Measurements from ENCODE around the gene QDPR. TPM values are rescaled to one million over a fixed set of nuclear protein-coding genes. Genes with fewer than 3 reads are reported as not detected.

Gene QDPR
- total RNA-seq, result 10 to 100 TPM in 1 of 2 donors, 1 to 10 TPM in 1; 7.3 to 13.8 TPM

DNA sequence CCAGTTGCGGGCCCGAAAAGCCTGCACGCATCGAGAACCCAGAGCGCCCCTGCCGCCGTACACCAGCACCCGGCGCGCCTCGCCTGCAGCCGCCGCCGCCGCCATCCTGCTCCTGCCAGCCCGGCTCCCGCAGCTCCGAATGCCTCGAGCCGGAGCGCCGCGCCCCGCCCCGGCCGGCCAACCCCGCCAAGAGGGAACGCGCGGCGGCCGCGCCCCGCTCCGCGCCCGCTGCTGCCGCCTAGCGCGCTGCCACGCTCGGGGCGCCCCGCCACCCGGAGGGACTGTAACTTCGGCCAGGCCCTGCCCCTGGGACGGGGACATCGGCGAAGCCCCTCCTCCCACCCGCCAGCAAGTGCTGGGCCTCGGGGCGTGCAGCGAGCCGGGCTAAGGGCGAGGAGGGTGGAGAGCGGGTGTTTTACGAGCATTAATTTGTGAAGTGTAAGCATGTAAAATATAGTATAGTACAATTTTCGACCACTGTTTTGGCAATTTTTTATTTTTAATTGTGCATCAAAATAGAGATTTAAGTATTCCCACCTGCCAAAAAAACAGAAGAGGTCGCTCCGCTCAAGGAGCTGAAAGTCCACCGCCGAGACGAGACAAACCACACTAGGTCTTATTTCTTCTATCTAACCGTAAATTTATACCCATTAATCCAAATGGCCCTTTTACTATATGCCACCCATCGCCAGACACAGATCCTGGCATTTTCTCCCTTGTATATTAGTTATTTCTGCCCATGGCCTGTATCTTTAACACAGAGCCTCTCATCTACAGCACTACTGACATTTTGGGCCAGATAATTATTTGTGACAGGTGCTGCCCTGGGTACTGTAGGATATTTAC, at the start of gene QDPR:
Gene QDPR (minus strand): TSS at position 141 of the 846 bp plus-strand sequence. CDS start 36 bp downstream, at position 105.
- intact Hi-C loops (cut with DNase I), result no loop called here
- 1 to 7% methylated on average over 11 to 63 of the region's 65 CpGs for WGBS, 2 donors
- no peaks in the 10 kb centered on the region for H3K27me3 ChIP-seq
- no peaks in the 10 kb centered on the region for H3K9me3 ChIP-seq
- TF ChIP-seq, protein P1, sequence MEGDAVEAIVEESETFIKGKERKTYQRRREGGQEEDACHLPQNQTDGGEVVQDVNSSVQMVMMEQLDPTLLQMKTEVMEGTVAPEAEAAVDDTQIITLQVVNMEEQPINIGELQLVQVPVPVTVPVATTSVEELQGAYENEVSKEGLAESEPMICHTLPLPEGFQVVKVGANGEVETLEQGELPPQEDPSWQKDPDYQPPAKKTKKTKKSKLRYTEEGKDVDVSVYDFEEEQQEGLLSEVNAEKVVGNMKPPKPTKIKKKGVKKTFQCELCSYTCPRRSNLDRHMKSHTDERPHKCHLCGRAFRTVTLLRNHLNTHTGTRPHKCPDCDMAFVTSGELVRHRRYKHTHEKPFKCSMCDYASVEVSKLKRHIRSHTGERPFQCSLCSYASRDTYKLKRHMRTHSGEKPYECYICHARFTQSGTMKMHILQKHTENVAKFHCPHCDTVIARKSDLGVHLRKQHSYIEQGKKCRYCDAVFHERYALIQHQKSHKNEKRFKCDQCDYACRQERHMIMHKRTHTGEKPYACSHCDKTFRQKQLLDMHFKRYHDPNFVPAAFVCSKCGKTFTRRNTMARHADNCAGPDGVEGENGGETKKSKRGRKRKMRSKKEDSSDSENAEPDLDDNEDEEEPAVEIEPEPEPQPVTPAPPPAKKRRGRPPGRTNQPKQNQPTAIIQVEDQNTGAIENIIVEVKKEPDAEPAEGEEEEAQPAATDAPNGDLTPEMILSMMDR (IDR thresholded peaks at IDR 0.05), result peak in 5 of 7 experiments; percentile 35 to 85 (median 61)
- peak; percentile 33 to 61 (median 55) for TF ChIP-seq POLR2A (IDR thresholded peaks at IDR 0.05)
- ATAC-seq (peak; percentile 96), DNase-seq (peak; percentile 83 to 90 (median 86))
- peak within 1 kb of the TSS; percentile 30 to 89 for H3K4me3 ChIP-seq
- no peaks in the 10 kb centered on the region for H3K36me3 ChIP-seq (replicated peaks in 1 of 2; ENCODE audit: insufficient read depth in 1 of 2, low read depth in 2 of 2)
- H3K27ac ChIP-seq, result peak within 1 kb of the TSS in 3 of 4 donors; percentile 72 to 84 (median 79)
- peaks cover 18% of the 10 kb centered on the region for H3K4me1 ChIP-seq

DNA sequence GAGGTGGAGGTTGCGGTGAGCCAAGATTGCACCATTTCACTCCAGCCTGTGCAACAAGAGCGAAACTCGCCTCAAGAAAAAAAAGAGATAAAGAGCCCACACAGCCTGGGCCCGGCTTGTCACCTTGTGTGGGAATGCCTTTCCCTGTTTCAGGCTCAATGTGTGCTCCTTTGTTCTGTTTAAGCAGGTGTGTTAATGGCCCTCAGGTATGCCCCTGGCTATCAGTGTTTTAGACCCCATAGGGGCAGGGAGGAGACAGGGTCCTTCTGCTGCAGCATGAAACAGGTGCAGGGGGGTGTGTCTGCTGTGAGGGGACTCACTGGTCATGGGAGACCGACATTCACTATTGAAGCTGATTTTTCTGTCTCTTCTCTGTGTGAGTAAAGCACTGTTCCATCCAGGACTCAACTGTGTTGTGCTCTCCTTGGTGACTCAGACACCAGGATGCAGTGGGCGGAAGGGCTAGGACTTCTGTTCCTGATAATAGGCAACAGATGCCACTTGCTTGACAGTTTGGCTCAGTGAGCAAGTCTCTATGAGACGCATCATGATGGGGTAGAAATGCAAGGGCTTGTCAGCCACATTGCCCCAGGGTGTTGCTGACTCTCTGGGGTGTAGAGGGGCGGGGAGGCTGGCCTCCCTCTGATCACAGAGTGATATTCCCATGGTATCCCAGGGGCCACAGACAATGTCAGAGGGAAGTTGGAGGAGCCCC, 49.5 kb upstream of the QDPR start:
- no peak overlapping the region for H3K4me3 ChIP-seq
- DNase-seq (no peak), ATAC-seq (no peak)
- no peaks in the 10 kb centered on the region for H3K4me1 ChIP-seq
- H3K27ac ChIP-seq, result no peak overlapping the region
- H3K36me3 ChIP-seq (replicated peaks in 1 of 2; ENCODE audit: insufficient read depth in 1 of 2, low read depth in 2 of 2), result no peaks in the 10 kb centered on the region
- H3K27me3 ChIP-seq, result no peaks in the 10 kb centered on the region
- no peak for TF ChIP-seq POLR2A (IDR thresholded peaks at IDR 0.05)
- TF ChIP-seq, protein P1 (IDR thresholded peaks at IDR 0.05), result no peak
- intact Hi-C loops (cut with DNase I), result no loop called here
- WGBS, 2 donors, result 63 to 70% methylated on average over 8 of the region's 8 CpGs
- H3K9me3 ChIP-seq, result no peaks in the 10 kb centered on the region

DNA sequence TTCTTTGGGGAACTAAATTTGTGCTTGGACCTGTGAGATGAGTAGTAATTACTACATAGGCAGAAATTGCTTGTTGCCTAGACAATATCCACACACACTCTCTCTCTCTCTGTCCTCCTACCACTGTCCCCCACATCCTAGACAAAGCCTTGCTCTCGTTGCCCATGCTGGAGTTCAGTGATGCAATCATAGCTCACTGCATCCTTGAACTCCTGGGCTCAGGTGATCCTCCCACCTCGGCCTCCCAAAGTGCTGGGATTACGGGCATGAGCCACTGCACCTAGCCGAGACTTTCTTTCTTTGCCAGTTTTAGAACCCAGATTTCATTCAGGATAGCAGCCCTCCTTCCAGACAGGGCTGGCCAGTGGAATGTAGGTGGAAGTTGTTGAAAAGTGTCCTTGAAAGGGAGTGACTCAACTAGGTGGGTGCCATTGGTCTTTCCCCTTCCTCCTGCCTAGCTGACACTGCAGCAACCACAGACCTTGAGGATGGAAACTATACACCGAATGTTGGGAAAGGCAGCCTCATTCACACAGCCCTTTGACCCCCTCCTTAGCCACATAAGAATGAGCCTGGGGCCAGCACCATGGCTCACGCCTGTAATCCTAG, 48.3 kb upstream of the QDPR start:
- WGBS, 2 donors, result 69 to 72% methylated on average over 5 to 6 of the region's 6 CpGs

DNA sequence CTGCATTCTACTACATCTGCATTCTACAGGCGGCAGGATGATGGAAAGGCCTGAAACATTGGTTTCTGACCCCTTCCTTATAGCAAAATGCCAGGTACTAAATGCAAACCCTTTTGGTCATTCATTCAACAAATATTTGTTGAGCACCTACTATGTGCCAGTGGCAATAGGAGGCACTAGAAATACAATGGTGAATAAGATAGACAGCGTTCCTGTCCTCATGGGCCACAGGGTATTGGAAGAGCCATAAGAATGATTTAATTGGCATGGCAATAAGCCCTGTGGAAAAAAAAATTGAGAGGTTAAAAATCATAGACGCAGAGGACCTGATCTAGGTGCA, 47.8 kb upstream of the QDPR start:
- DNase-seq, result no peak
- Histone ChIP-seq H3K27me3 (no peaks in the 10 kb centered on the region), H3K9me3 (no peaks in the 10 kb centered on the region), H3K36me3 (replicated peaks in 1 of 2; ENCODE audit: insufficient read depth in 1 of 2, low read depth in 2 of 2) (no peaks in the 10 kb centered on the region), H3K4me3 (no peak overlapping the region), H3K4me1 (no peaks in the 10 kb centered on the region), H3K27ac (no peak overlapping the region)
- WGBS, 2 donors, result 89 to 91% methylated on average over 3 of the region's 3 CpGs
- TF ChIP-seq POLR2A (IDR thresholded peaks at IDR 0.05), result no peak
- TF ChIP-seq, protein P1 (IDR thresholded peaks at IDR 0.05), result no peak
- no peak for ATAC-seq
- intact Hi-C loops (cut with DNase I), result loop anchor here (10.0 kb wide), 1 partner anchor 1035 kb away; no protein-coding TSS in a partner anchor

More for the DNA sequence above, 48.3 kb upstream of the QDPR start:
- Histone ChIP-seq H3K27me3 (no peaks in the 10 kb centered on the region), H3K4me3 (no peak overlapping the region), H3K4me1 (no peaks in the 10 kb centered on the region), H3K27ac (no peak overlapping the region), H3K36me3 (replicated peaks in 1 of 2; ENCODE audit: insufficient read depth in 1 of 2, low read depth in 2 of 2) (no peaks in the 10 kb centered on the region), H3K9me3 (no peaks in the 10 kb centered on the region)
- ATAC-seq (no peak), DNase-seq (no peak)
- intact Hi-C loops (cut with DNase I), result no loop called here
- TF ChIP-seq POLR2A (IDR thresholded peaks at IDR 0.05), result no peak
- TF ChIP-seq, protein P1 (IDR thresholded peaks at IDR 0.05), result no peak
